A549 (cell line): ENCODE measurements around the gene XRRA1.
A peak's percentile ranks its signal among the peaks of the same experiment; 100 is the strongest.

Source experiments
- BHLHE40 ChIP-seq: IDR thresholded peaks from 2 replicates; pipeline ENCODE4 v1.6.1; 2012; ENCODE audit warnings: low read depth, low read length, inconsistent platforms
- FOXS1 ChIP-seq: fragments of 250-450 bp; sonication (Bioruptor Pico); IDR thresholded peaks from 2 replicates; pipeline ENCODE4 v1.5.0; 2020; ENCODE audit warnings: mild to moderate bottlenecking, moderate library complexity
- HEYL ChIP-seq: fragments of 250-450 bp; sonication (Bioruptor Pico); IDR thresholded peaks from 2 replicates; pipeline ENCODE4 v1.8.0; 2021; ENCODE audit warnings: mild to moderate bottlenecking, moderate library complexity
- MAZ ChIP-seq: fragments of 150-350 bp; IDR thresholded peaks from 2 replicates; pipeline ENCODE4 v1.6.1; 2014; ENCODE audit warnings: antibody characterized with exemption, low read depth, low read length, borderline replicate concordance
- POLR2A ChIP-seq: IDR thresholded peaks from 2 replicates; pipeline ENCODE4 v1.6.1; 2012; ENCODE audit warnings: mild to moderate bottlenecking, low read length
- SREBF2 ChIP-seq: fragments of 450-650 bp; IDR thresholded peaks from 2 replicates; pipeline ENCODE4 v1.6.1; 2014; ENCODE audit warnings: mild to moderate bottlenecking, moderate library complexity
- TP53 ChIP-seq: fragments of 250-450 bp; sonication (Bioruptor Pico); IDR thresholded peaks from 2 replicates; pipeline ENCODE4 v1.5.0; 2021; ENCODE audit warnings: mild to moderate bottlenecking, moderate library complexity
- ZSCAN20 ChIP-seq: fragments of 250-450 bp; sonication (Bioruptor Pico); IDR thresholded peaks from 2 replicates; pipeline ENCODE4 v1.8.0; 2022; ENCODE audit warnings: mild to moderate bottlenecking, moderate library complexity
- TF ChIP-seq, protein P1 (sequence below): fragments of >200 bp; sonication (Bioruptor Twin); formaldehyde crosslinking; IDR thresholded peaks from 3 replicates; pipeline ENCODE4 v1.5.1; 2016
- TF ChIP-seq, protein P2 (sequence below): fragments of 200-600 bp; sonication (generic); IDR thresholded peaks from 2 replicates; pipeline ENCODE4 v1.6.1; 2016; ENCODE audit warnings: antibody characterized with exemption, mild to moderate bottlenecking, moderate library complexity
- TF ChIP-seq, protein P3 (sequence below): fragments of 250-450 bp; sonication (Bioruptor Pico); IDR thresholded peaks from 2 replicates; pipeline ENCODE4 v1.5.0; 2021; ENCODE audit warnings: mild to moderate bottlenecking, moderate library complexity, borderline replicate concordance

DNA sequence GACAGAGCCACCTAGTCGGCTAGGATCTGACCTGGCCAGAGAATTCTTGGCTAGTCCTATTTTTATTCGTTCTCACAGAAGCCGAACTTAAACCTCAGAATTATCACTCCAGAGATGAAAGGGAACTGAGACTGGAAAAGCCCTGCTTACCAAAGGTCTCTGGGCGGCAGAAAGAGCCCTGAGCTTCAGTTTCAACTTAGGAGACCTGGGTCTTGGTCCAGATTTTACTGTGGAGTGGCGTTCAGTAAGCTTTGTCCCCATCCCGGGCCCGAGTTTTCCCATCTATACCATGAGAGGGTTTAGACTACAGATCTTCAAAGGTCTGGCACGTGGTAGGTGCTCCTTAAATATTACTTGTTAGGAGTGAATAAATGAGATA lies 40.4 kb upstream of the XRRA1 start:
- TF ChIP-seq, protein P1, sequence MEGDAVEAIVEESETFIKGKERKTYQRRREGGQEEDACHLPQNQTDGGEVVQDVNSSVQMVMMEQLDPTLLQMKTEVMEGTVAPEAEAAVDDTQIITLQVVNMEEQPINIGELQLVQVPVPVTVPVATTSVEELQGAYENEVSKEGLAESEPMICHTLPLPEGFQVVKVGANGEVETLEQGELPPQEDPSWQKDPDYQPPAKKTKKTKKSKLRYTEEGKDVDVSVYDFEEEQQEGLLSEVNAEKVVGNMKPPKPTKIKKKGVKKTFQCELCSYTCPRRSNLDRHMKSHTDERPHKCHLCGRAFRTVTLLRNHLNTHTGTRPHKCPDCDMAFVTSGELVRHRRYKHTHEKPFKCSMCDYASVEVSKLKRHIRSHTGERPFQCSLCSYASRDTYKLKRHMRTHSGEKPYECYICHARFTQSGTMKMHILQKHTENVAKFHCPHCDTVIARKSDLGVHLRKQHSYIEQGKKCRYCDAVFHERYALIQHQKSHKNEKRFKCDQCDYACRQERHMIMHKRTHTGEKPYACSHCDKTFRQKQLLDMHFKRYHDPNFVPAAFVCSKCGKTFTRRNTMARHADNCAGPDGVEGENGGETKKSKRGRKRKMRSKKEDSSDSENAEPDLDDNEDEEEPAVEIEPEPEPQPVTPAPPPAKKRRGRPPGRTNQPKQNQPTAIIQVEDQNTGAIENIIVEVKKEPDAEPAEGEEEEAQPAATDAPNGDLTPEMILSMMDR, result no peak
- TF ChIP-seq FOXS1 (CRISPR knock-in tag) (no peak), HEYL (CRISPR knock-in tag) (no peak), BHLHE40 (no peak), POLR2A (no peak), ZSCAN20 (CRISPR knock-in tag) (no peak), TP53 (no peak), SREBF2 (no peak), MAZ (no peak)
- TF ChIP-seq, protein P2, sequence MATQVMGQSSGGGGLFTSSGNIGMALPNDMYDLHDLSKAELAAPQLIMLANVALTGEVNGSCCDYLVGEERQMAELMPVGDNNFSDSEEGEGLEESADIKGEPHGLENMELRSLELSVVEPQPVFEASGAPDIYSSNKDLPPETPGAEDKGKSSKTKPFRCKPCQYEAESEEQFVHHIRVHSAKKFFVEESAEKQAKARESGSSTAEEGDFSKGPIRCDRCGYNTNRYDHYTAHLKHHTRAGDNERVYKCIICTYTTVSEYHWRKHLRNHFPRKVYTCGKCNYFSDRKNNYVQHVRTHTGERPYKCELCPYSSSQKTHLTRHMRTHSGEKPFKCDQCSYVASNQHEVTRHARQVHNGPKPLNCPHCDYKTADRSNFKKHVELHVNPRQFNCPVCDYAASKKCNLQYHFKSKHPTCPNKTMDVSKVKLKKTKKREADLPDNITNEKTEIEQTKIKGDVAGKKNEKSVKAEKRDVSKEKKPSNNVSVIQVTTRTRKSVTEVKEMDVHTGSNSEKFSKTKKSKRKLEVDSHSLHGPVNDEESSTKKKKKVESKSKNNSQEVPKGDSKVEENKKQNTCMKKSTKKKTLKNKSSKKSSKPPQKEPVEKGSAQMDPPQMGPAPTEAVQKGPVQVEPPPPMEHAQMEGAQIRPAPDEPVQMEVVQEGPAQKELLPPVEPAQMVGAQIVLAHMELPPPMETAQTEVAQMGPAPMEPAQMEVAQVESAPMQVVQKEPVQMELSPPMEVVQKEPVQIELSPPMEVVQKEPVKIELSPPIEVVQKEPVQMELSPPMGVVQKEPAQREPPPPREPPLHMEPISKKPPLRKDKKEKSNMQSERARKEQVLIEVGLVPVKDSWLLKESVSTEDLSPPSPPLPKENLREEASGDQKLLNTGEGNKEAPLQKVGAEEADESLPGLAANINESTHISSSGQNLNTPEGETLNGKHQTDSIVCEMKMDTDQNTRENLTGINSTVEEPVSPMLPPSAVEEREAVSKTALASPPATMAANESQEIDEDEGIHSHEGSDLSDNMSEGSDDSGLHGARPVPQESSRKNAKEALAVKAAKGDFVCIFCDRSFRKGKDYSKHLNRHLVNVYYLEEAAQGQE, result 0 out of 2 replicates have a peak, but pooled peaks have one; percentile 18
- TF ChIP-seq, protein P3, sequence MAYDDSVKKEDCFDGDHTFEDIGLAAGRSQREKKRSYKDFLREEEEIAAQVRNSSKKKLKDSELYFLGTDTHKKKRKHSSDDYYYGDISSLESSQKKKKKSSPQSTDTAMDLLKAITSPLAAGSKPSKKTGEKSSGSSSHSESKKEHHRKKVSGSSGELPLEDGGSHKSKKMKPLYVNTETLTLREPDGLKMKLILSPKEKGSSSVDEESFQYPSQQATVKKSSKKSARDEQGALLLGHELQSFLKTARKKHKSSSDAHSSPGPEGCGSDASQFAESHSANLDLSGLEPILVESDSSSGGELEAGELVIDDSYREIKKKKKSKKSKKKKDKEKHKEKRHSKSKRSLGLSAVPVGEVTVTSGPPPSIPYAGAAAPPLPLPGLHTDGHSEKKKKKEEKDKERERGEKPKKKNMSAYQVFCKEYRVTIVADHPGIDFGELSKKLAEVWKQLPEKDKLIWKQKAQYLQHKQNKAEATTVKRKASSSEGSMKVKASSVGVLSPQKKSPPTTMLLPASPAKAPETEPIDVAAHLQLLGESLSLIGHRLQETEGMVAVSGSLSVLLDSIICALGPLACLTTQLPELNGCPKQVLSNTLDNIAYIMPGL, result no peak
